ENCODE results near the gene PPP2R2C.
A peak's percentile ranks its signal among the peaks of the same experiment; 100 is the strongest.

PPP2R2C gene

GRCh38 chr4:6410664-6411063 is 61.8 kb downstream of the PPP2R2C start:
- H3K4me2 ChIP-seq (ENCODE audit: insufficient read depth, low read length): no peak overlapping the region
- H2AFZ ChIP-seq (ENCODE audit: low read depth, low read length): no peak overlapping the region

GRCh38 chr4:6410068-6410467 is 62.3 kb downstream of the PPP2R2C start:
- H3K79me2 ChIP-seq (ENCODE audit: insufficient read depth, low read length): no peaks in the 10 kb centered on the region
- DNase-seq (no peak), ATAC-seq (ENCODE audit: insufficient read depth, low read depth) (no peak)
- H2AFZ ChIP-seq (ENCODE audit: low read depth, low read length): no peak overlapping the region
- H3K9me3 ChIP-seq (ENCODE audit: insufficient read depth, low read length, severe bottlenecking): no peaks in the 10 kb centered on the region
- no peak overlapping the region for H3K27ac ChIP-seq (ENCODE audit: low read length)
- H3K27me3 ChIP-seq (ENCODE audit: insufficient read depth, low read length, poor library complexity): no peaks in the 10 kb centered on the region
- no peaks in the 10 kb centered on the region for H4K20me1 ChIP-seq (ENCODE audit: insufficient read depth, low read length)
- no peak overlapping the region for H3K9ac ChIP-seq (ENCODE audit: low read depth, low read length)
- no peaks in the 10 kb centered on the region for H3K4me1 ChIP-seq (ENCODE audit: insufficient read depth, low read length)
- no peak for TF ChIP-seq EZH2 (IDR thresholded peaks at IDR 0.05; ENCODE audit: borderline replicate concordance, low read depth, low read length, severe bottlenecking)
- no peak for TF ChIP-seq CTCF (IDR thresholded peaks at IDR 0.05; ENCODE audit: borderline replicate concordance, extremely low read depth, low read length, poor library complexity, severe bottlenecking)
- H3K4me2 ChIP-seq (ENCODE audit: insufficient read depth, low read length): no peak overlapping the region
- H3K4me3 ChIP-seq (ENCODE audit: low read depth in 1 of 2, low read length in 2 of 2): no peak overlapping the region
- H3K36me3 ChIP-seq (ENCODE audit: insufficient read depth, low read length): no peaks in the 10 kb centered on the region

More at GRCh38 chr4:6410664-6411063, 61.8 kb downstream of the PPP2R2C start:
- DNase-seq (no peak), ATAC-seq (ENCODE audit: insufficient read depth, low read depth) (no peak)
- Histone ChIP-seq H3K9ac (ENCODE audit: low read depth, low read length) (no peak overlapping the region), H3K9me3 (ENCODE audit: insufficient read depth, low read length, severe bottlenecking) (no peaks in the 10 kb centered on the region), H3K36me3 (ENCODE audit: insufficient read depth, low read length) (no peaks in the 10 kb centered on the region), H3K79me2 (ENCODE audit: insufficient read depth, low read length) (no peaks in the 10 kb centered on the region), H4K20me1 (ENCODE audit: insufficient read depth, low read length) (no peaks in the 10 kb centered on the region), H3K4me1 (ENCODE audit: insufficient read depth, low read length) (no peaks in the 10 kb centered on the region), H3K27ac (ENCODE audit: low read length) (no peak overlapping the region), H3K27me3 (ENCODE audit: insufficient read depth, low read length, poor library complexity) (no peaks in the 10 kb centered on the region), H3K4me3 (ENCODE audit: low read depth in 1 of 2, low read length in 2 of 2) (no peak overlapping the region)
- TF ChIP-seq EZH2 (IDR thresholded peaks at IDR 0.05; ENCODE audit: borderline replicate concordance, low read depth, low read length, severe bottlenecking) (no peak), CTCF (IDR thresholded peaks at IDR 0.05; ENCODE audit: borderline replicate concordance, extremely low read depth, low read length, poor library complexity, severe bottlenecking) (no peak)

- Histone ChIP-seq H3K79me2 (ENCODE audit: insufficient read depth, low read length) (no peaks in the 10 kb centered on the region), H3K27ac (ENCODE audit: low read length) (no peak overlapping the region), H3K9ac (ENCODE audit: low read depth, low read length) (no peak overlapping the region), H3K4me1 (ENCODE audit: insufficient read depth, low read length) (no peaks in the 10 kb centered on the region), H3K4me3 (ENCODE audit: low read depth in 1 of 2, low read length in 2 of 2) (no peak overlapping the region), H3K9me3 (ENCODE audit: insufficient read depth, low read length, severe bottlenecking) (no peaks in the 10 kb centered on the region), H4K20me1 (ENCODE audit: insufficient read depth, low read length) (no peaks in the 10 kb centered on the region), H3K4me2 (ENCODE audit: insufficient read depth, low read length) (no peak overlapping the region), H3K27me3 (ENCODE audit: insufficient read depth, low read length, poor library complexity) (peaks cover 4% of the 10 kb centered on the region), H3K36me3 (ENCODE audit: insufficient read depth, low read length) (no peaks in the 10 kb centered on the region), H2AFZ (ENCODE audit: low read depth, low read length) (no peak overlapping the region)
- no peak for TF ChIP-seq EZH2 (IDR thresholded peaks at IDR 0.05; ENCODE audit: borderline replicate concordance, low read depth, low read length, severe bottlenecking)
- TF ChIP-seq CTCF (IDR thresholded peaks at IDR 0.05; ENCODE audit: borderline replicate concordance, extremely low read depth, low read length, poor library complexity, severe bottlenecking): no peak
- DNase-seq: no peak
- no peak for ATAC-seq (ENCODE audit: insufficient read depth, low read depth)
Measured at GRCh38 chr4:6409381-6409780, 63.0 kb downstream of the PPP2R2C start.

- Histone ChIP-seq H3K4me3 (ENCODE audit: low read depth in 1 of 2, low read length in 2 of 2) (no peak overlapping the region), H3K4me1 (ENCODE audit: insufficient read depth, low read length) (no peaks in the 10 kb centered on the region), H3K27ac (ENCODE audit: low read length) (no peak overlapping the region), H3K36me3 (ENCODE audit: insufficient read depth, low read length) (no peaks in the 10 kb centered on the region), H4K20me1 (ENCODE audit: insufficient read depth, low read length) (no peaks in the 10 kb centered on the region), H3K9ac (ENCODE audit: low read depth, low read length) (no peak overlapping the region), H2AFZ (ENCODE audit: low read depth, low read length) (no peak overlapping the region), H3K27me3 (ENCODE audit: insufficient read depth, low read length, poor library complexity) (peaks cover 8% of the 10 kb centered on the region), H3K4me2 (ENCODE audit: insufficient read depth, low read length) (no peak overlapping the region), H3K79me2 (ENCODE audit: insufficient read depth, low read length) (no peaks in the 10 kb centered on the region), H3K9me3 (ENCODE audit: insufficient read depth, low read length, severe bottlenecking) (no peaks in the 10 kb centered on the region)
- ATAC-seq (ENCODE audit: insufficient read depth, low read depth) (peak; percentile 31; the same call in 1 of the 3 replicates), DNase-seq (peak; percentile 13)
- TF ChIP-seq EZH2 (IDR thresholded peaks at IDR 0.05; ENCODE audit: borderline replicate concordance, low read depth, low read length, severe bottlenecking): no peak
- TF ChIP-seq CTCF (IDR thresholded peaks at IDR 0.05; ENCODE audit: borderline replicate concordance, extremely low read depth, low read length, poor library complexity, severe bottlenecking): no peak
Measured at GRCh38 chr4:6408263-6408662, 64.2 kb downstream of the PPP2R2C start.
